B cell (primary cell): Measurements from ENCODE around the gene QSOX1. TPM values are rescaled to one million over a fixed set of nuclear protein-coding genes. Genes with fewer than 3 reads are reported as not detected.

Experiments used
- ATAC-seq: fragments of 200-7000 bp; cut with Tn5 transposase; one replicate; pipeline ENCODE4 v1.10.0; 2021; ENCODE audit warnings: low read depth, mild to moderate bottlenecking, moderate number of reproducible peaks, moderate library complexity
- CTCF ChIA-PET: fragments of 350-600 bp; sonication (Branson Sonifier 250); formaldehyde crosslinking; loops from one replicate; lab custom pipeline; 2021; ENCODE audit warnings: antibody characterized with exemption, inconsistent platforms; lab: Charles Lee
- POLR2A ChIA-PET: fragments of 350-600 bp; sonication (Branson Sonifier 250); formaldehyde crosslinking; loops from one replicate; lab custom pipeline; 2021; ENCODE audit warnings: antibody characterized with exemption; lab: Charles Lee
- DNase-seq: peaks from one replicate; pipeline ENCODE4 v3.0.0; 2013
- H2AFZ ChIP-seq: 2 replicates; pipeline ENCODE4 v1.6.1; 2012; ENCODE audit warnings: mild to moderate bottlenecking, low read depth, low read length; ENCODE audit not compliant: insufficient read depth, poor library complexity, severe bottlenecking
- H3K27ac ChIP-seq, 2 donors: 1 replicate in 1 of 2; 2 replicates in 1 of 2; pipeline ENCODE4 v1.5.1; 2012 to 2013; ENCODE audit warnings: low read length in 2 of 2, mild to moderate bottlenecking in 2 of 2, moderate library complexity in 1 of 2
- H3K27me3 ChIP-seq, 4 experiments: fragments of 200-600 bp in 1 of 4; sonication (generic) in 1 of 4; replicated peaks in 1 of 4; 1 replicate in 2 of 4; 2 replicates in 2 of 4; pipeline versions ENCODE4 v1.6.1 to v1.7.0; 2013 to 2016; ENCODE audit warnings: low read length in 3 of 4, mild to moderate bottlenecking in 2 of 4, mixed read lengths in 1 of 4, moderate library complexity in 1 of 4; ENCODE audit not compliant: insufficient read depth in 4 of 4, control insufficient read depth in 3 of 4; ENCODE audit errors: control extremely low read depth in 1 of 4
- H3K36me3 ChIP-seq, 2 experiments: replicated peaks in 1 of 2; 1 replicate in 1 of 2; 2 replicates in 1 of 2; pipeline versions ENCODE4 v1.6.1 to v1.7.1; 2013; ENCODE audit warnings: low read length in 1 of 2; ENCODE audit not compliant: insufficient read depth in 2 of 2, control insufficient read depth in 1 of 2; ENCODE audit errors: control extremely low read depth in 1 of 2, extremely low read depth in 1 of 2
- H3K4me1 ChIP-seq, 2 donors: fragments of 200-600 bp in 1 of 2; sonication (generic) in 1 of 2; 1 replicate in 1 of 2; 2 replicates in 1 of 2; pipeline versions ENCODE4 v1.5.1 to v1.6.1; 2013 to 2017; ENCODE audit warnings: low read length in 2 of 2; ENCODE audit not compliant: control insufficient read depth in 2 of 2, insufficient read depth in 2 of 2
- H3K4me2 ChIP-seq: replicated peaks from 2 replicates; pipeline ENCODE3; 2012; ENCODE audit warnings: mild to moderate bottlenecking, low read depth, low read length; ENCODE audit not compliant: poor library complexity, severe bottlenecking
- H3K4me3 ChIP-seq, 5 experiments: fragments of 200-600 bp in 1 of 5; sonication (generic) in 1 of 5; 1 replicate in 3 of 5; 2 replicates in 2 of 5; pipeline versions ENCODE4 v1.5.1 to v1.7.0; 2011 to 2016; ENCODE audit warnings: low read length in 4 of 5, mild to moderate bottlenecking in 4 of 5, low read depth in 2 of 5, control low read depth in 1 of 5, moderate library complexity in 1 of 5; ENCODE audit not compliant: insufficient read depth in 1 of 5; ENCODE audit errors: control extremely low read depth in 1 of 5, extremely low read depth in 1 of 5
- H3K79me2 ChIP-seq: fragments of 200-600 bp; sonication (generic); one replicate; pipeline ENCODE4 v1.6.0; 2016; ENCODE audit warnings: low read length; ENCODE audit not compliant: control insufficient read depth, insufficient read depth
- H3K9ac ChIP-seq: fragments of 200-600 bp; sonication (generic); 2 replicates; pipeline ENCODE4 v1.6.1; 2017; ENCODE audit warnings: mild to moderate bottlenecking, low read length, moderate library complexity
- H3K9me3 ChIP-seq, 3 donors: one replicate each; pipeline versions ENCODE4 v1.6.1 to v1.7.1; 2013; ENCODE audit warnings: low read length in 2 of 3; ENCODE audit not compliant: control insufficient read depth in 2 of 3, insufficient read depth in 1 of 3; ENCODE audit errors: control extremely low read depth in 1 of 3
- H4K20me1 ChIP-seq: 2 replicates; pipeline ENCODE4 v1.6.0; 2012; ENCODE audit warnings: mild to moderate bottlenecking, low read length; ENCODE audit not compliant: insufficient read depth, control insufficient read depth, poor library complexity, severe bottlenecking
- H3K27ac Mint-ChIP-seq: one replicate; pipeline ENCODE4 v1.8.0; 2021; ENCODE audit warnings: mixed read lengths
- H3K27me3 Mint-ChIP-seq: one replicate; pipeline ENCODE4 v1.8.0; 2021; ENCODE audit warnings: mixed read lengths
- H3K4me1 Mint-ChIP-seq: one replicate; pipeline ENCODE4 v1.8.0; 2021; ENCODE audit warnings: mixed read lengths
- H3K4me3 Mint-ChIP-seq: one replicate; pipeline ENCODE4 v1.8.0; 2021; ENCODE audit warnings: mixed read lengths
- H3K9me3 Mint-ChIP-seq: one replicate; pipeline ENCODE4 v1.8.0; 2022; ENCODE audit warnings: mixed read lengths; ENCODE audit not compliant: insufficient read depth
- CTCF ChIP-seq: fragments of 200-600 bp; IDR thresholded peaks from one replicate; pipeline ENCODE4 v1.8.0; 2022; ENCODE audit warnings: antibody characterized with exemption, mild to moderate bottlenecking
- EZH2 ChIP-seq: IDR thresholded peaks from 2 replicates; pipeline ENCODE4 v1.6.1; 2012; ENCODE audit warnings: borderline replicate concordance, low read depth, mild to moderate bottlenecking, moderate library complexity, low read length; ENCODE audit not compliant: insufficient read depth, poor library complexity, severe bottlenecking
- WGBS: methylation state at CpG from one replicate; pipeline ENCODE4 v1.1.5; 2013; ENCODE audit warnings: missing lambda C conversion rate; ENCODE audit not compliant: insufficient coverage; 5-methylcytosine and 5-hydroxymethylcytosine counted together
- intact Hi-C: fragments of 100-400 bp; cut with micrococcal nuclease; formaldehyde crosslinking; loops from one replicate; pipeline ENCODE4 v1.10.0; 2022
- polyA plus RNA-seq: library from polyadenylated mRNA; depleted of rRNA; stranded (reverse); fragments of >200 nt; gene quantifications from 2 replicates; pipeline ENCODE4 v1.2.3, GENCODE V29; 2012
- total RNA-seq, 2 donors: library from RNA; stranded (reverse); fragments of 120-200 nt in 1 of 2; gene quantifications; 1 replicate in 1 of 2; 2 replicates in 1 of 2; pipeline versions ENCODE4 v1.2.3 to v1.2.4, GENCODE V29; 2013 to 2022

Gene QSOX1
- total and polyA plus RNA-seq, 2 donors (not counting 1 experiment from before 2014, with no cell fraction given) = 11.4 to 20.6 TPM

GRCh38 chr1:180163041-180163440, 8.4 kb downstream of the QSOX1 start:
- no peak overlapping the region for H3K4me2 ChIP-seq
- Mint-ChIP-seq H3K27ac (no peak overlapping the region), H3K4me1 (peaks cover 2% of the 10 kb centered on the region), H3K9me3 (no peaks in the 10 kb centered on the region), H3K4me3 (no peak overlapping the region), H3K27me3 (no peaks in the 10 kb centered on the region)
- no peaks in the 10 kb centered on the region for H3K4me1 ChIP-seq
- CTCF ChIA-PET = interaction anchor here (1.0 to 8.5 kb wide), 2 partner anchors 13 to 16 kb away, joined by 3 to 62 read pairs; no protein-coding TSS in a partner anchor
- POLR2A ChIA-PET = no interaction called here
- peaks cover 11% of the 10 kb centered on the region for H3K79me2 ChIP-seq
- ATAC-seq (no peak), DNase-seq (no peak)
- no peak overlapping the region for H3K9ac ChIP-seq
- intact Hi-C loops = no loop called here
- TF ChIP-seq CTCF (no peak), EZH2 (no peak)
- no peaks in the 10 kb centered on the region for H3K27me3 ChIP-seq
- H4K20me1 ChIP-seq = no peaks in the 10 kb centered on the region
- no peak overlapping the region for H3K4me3 ChIP-seq
- H3K27ac ChIP-seq = no peak overlapping the region
- H3K36me3 ChIP-seq = peaks cover 0 to 2% of the 10 kb centered on the region in 2 experiments
- H3K9me3 ChIP-seq = no peaks in the 10 kb centered on the region
- whole genome bisulfite sequencing = no CpG with 5 or more reads among the region's 2 CpGs
- H2AFZ ChIP-seq = no peak overlapping the region

- H3K9me3 ChIP-seq = no peaks in the 10 kb centered on the region
- H3K4me3 ChIP-seq = no peak overlapping the region
- H3K27me3 Mint-ChIP-seq = no peaks in the 10 kb centered on the region
- no peaks in the 10 kb centered on the region for H3K27me3 ChIP-seq
- H3K4me3 Mint-ChIP-seq = no peak overlapping the region
- H3K4me2 ChIP-seq = no peak overlapping the region
- ChIA-PET CTCF (interaction anchor here (8.5 kb wide), 1 partner anchor 14 kb away, joined by 62 read pairs; no protein-coding TSS in a partner anchor), POLR2A (no interaction called here)
- ATAC-seq (no peak), DNase-seq (no peak)
- no peaks in the 10 kb centered on the region for H3K4me1 ChIP-seq
- 100% methylated on average over 2 of the region's 2 CpGs for WGBS
- peaks cover 0 to 6% of the 10 kb centered on the region in 2 experiments for H3K36me3 ChIP-seq
- TF ChIP-seq CTCF (no peak), EZH2 (no peak)
- H3K9ac ChIP-seq = no peak overlapping the region
- H3K4me1 Mint-ChIP-seq = peaks cover 2% of the 10 kb centered on the region
- peaks cover 6% of the 10 kb centered on the region for H3K79me2 ChIP-seq
- no peak overlapping the region for H3K27ac ChIP-seq
- H3K9me3 Mint-ChIP-seq = no peaks in the 10 kb centered on the region
- H4K20me1 ChIP-seq = no peaks in the 10 kb centered on the region
- no peak overlapping the region for H3K27ac Mint-ChIP-seq
- no peak overlapping the region for H2AFZ ChIP-seq
- intact Hi-C loops = no loop called here
Measured at GRCh38 chr1:180165096-180165495, 10.4 kb downstream of the QSOX1 start.
